Fibroblast of peridontal ligament (primary cell): ENCODE data around the gene SEMA5A.
A peak's percentile ranks its signal among the peaks of the same experiment; 100 is the strongest.

Experiments
- DNase-seq: peaks from one replicate; pipeline ENCODE4 v3.0.0-alpha.2; 2010; ENCODE audit errors: extremely low read depth

The SEMA5A gene

GRCh38 chr5:9332026-9332425 lies 213.8 kb downstream of the SEMA5A start:
- no peak for DNase-seq

GRCh38 chr5:9331372-9331771 lies 214.5 kb downstream of the SEMA5A start:
- DNase-seq = no peak

GRCh38 chr5:9329125-9329524 lies 216.8 kb downstream of the SEMA5A start:
- DNase-seq = no peak

GRCh38 chr5:9325549-9325948 lies 220.3 kb downstream of the SEMA5A start:
- DNase-seq = no peak

- peak; percentile 50 for DNase-seq
These were observed 221.4 kb downstream of the SEMA5A start for GRCh38 chr5:9324348-9325077.

GRCh38 chr5:9320652-9321051 lies 225.2 kb downstream of the SEMA5A start:
- DNase-seq = no peak

GRCh38 chr5:9318031-9318430 lies 227.8 kb downstream of the SEMA5A start:
- no peak for DNase-seq

- DNase-seq = no peak
These were observed 229.1 kb downstream of the SEMA5A start for GRCh38 chr5:9316733-9317132.

- DNase-seq = no peak
These were observed 229.8 kb downstream of the SEMA5A start for GRCh38 chr5:9316041-9316440.

- DNase-seq = no peak
These were observed 231.3 kb downstream of the SEMA5A start for GRCh38 chr5:9314558-9314957.

- no peak for DNase-seq
These were observed 232.1 kb downstream of the SEMA5A start for GRCh38 chr5:9313751-9314150.

- DNase-seq = no peak
These were observed 238.7 kb downstream of the SEMA5A start for GRCh38 chr5:9307150-9307549.

- DNase-seq = peak; percentile 12
These were observed 243.7 kb downstream of the SEMA5A start for GRCh38 chr5:9302218-9302617.

GRCh38 chr5:9301200-9301599 lies 244.7 kb downstream of the SEMA5A start:
- DNase-seq = no peak

GRCh38 chr5:9297134-9297533 lies 248.7 kb downstream of the SEMA5A start:
- DNase-seq = no peak

GRCh38 chr5:9295466-9295801 lies 250.4 kb downstream of the SEMA5A start:
- DNase-seq = no peak

- DNase-seq = no peak
These were observed 250.9 kb downstream of the SEMA5A start for GRCh38 chr5:9294793-9295465.

- DNase-seq = no peak
These were observed 257.6 kb downstream of the SEMA5A start for GRCh38 chr5:9288234-9288633.

GRCh38 chr5:9284781-9285307 lies 261.0 kb downstream of the SEMA5A start:
- peak; percentile 86 for DNase-seq

- peak; percentile 73 for DNase-seq
These were observed 261.6 kb downstream of the SEMA5A start for GRCh38 chr5:9284272-9284671.

- no peak for DNase-seq
These were observed 262.4 kb downstream of the SEMA5A start for GRCh38 chr5:9283473-9283872.

GRCh38 chr5:9283021-9283420 lies 262.9 kb downstream of the SEMA5A start:
- peak; percentile 32 for DNase-seq

GRCh38 chr5:9282211-9282610 lies 263.7 kb downstream of the SEMA5A start:
- DNase-seq = peak; percentile 77
